ENCODE results near the gene TLE4.
A peak's percentile ranks its signal among the peaks of the same experiment; 100 is the strongest.

TLE4 gene

GRCh38 chr9:79571309-79572031, at the start of gene TLE4:
TSS of gene TLE4 (plus strand) at chr9:79571965. CDS start at chr9:79572791, 826 bp downstream.
- no peak for TF ChIP-seq CTCF (IDR thresholded peaks at IDR 0.05; ENCODE audit: low read depth, low read length)
- peak; percentile 100 for DNase-seq (ENCODE audit: low read depth, low spot score)
- in situ Hi-C loops (cut with HindIII; ENCODE audit: low sequenced_read_pairs) = loop anchor here (25.0 kb wide), 1 partner anchor 434 kb away; no protein-coding TSS in a partner anchor
- H3K4me3 ChIP-seq (ENCODE audit: low read depth, low read length) = peak within 1 kb of the TSS; percentile 87

GRCh38 chr9:79522793-79523192, 49.0 kb upstream of the TLE4 start:
- no peak for DNase-seq (ENCODE audit: low read depth, low spot score)
- TF ChIP-seq CTCF (IDR thresholded peaks at IDR 0.05; ENCODE audit: low read depth, low read length) = no peak
- no peak overlapping the region for H3K4me3 ChIP-seq (ENCODE audit: low read depth, low read length)
- in situ Hi-C loops (cut with HindIII; ENCODE audit: low sequenced_read_pairs) = no loop called here

DNA sequence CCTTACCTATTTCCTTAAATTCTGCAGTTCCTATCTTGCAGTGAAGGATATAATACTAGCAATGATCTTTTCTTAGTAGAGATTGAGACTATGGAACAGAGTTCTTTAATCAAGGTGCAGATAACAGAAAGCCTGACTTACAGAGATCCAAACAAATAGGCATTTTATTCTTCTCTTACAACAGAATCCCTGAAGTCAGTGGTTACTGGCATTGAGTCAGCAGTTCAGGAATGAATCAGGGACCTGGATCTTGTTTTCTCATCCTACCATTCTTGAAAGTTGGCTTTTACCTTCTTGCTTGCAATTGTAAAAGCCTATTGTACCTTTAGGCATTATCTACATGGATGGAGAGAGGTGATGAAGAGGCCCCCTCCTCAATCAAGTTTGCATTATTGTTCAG, 47.5 kb upstream of the TLE4 start:
- H3K4me3 ChIP-seq (ENCODE audit: low read depth, low read length) = no peak overlapping the region
- no peak for TF ChIP-seq CTCF (IDR thresholded peaks at IDR 0.05; ENCODE audit: low read depth, low read length)
- in situ Hi-C loops (cut with HindIII; ENCODE audit: low sequenced_read_pairs) = no loop called here
- DNase-seq (ENCODE audit: low read depth, low spot score) = peak; percentile 55

DNA sequence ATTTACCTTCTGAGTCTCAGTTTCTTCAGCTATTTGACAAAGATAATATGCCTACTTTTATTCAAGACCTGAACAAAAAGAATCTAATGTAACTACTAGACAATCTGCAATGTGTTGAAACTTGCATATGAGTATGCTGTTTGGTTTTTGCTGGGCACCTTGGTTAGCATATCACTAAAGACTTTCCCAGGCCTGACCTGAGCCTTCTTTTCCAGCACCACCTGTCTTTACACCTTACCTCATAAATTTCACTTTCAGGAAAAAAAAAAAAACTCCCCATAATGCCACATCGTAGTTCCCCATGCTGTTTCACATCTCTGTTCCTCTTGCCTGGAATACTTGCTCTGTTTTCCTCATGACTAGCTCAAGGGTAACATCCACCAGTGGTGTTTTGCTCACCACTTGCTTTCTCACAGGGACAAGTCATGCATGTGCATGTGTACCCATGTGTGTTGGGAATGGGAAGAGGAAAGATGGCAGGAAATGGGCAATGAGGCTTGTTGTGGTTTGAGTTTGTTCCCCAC, 45.6 kb upstream of the TLE4 start:
- in situ Hi-C loops (cut with HindIII; ENCODE audit: low sequenced_read_pairs) = no loop called here
- no peak overlapping the region for H3K4me3 ChIP-seq (ENCODE audit: low read depth, low read length)
- TF ChIP-seq CTCF (IDR thresholded peaks at IDR 0.05; ENCODE audit: low read depth, low read length) = no peak
- DNase-seq (ENCODE audit: low read depth, low spot score) = no peak

- no peak for TF ChIP-seq CTCF (IDR thresholded peaks at IDR 0.05; ENCODE audit: low read depth, low read length)
- in situ Hi-C loops (cut with HindIII; ENCODE audit: low sequenced_read_pairs) = no loop called here
- H3K4me3 ChIP-seq (ENCODE audit: low read depth, low read length) = no peak overlapping the region
- DNase-seq (ENCODE audit: low read depth, low spot score) = no peak
Observed at GRCh38 chr9:79535534-79535933, 36.2 kb upstream of the TLE4 start.

GRCh38 chr9:79537838-79538237, 33.9 kb upstream of the TLE4 start:
- TF ChIP-seq CTCF (IDR thresholded peaks at IDR 0.05; ENCODE audit: low read depth, low read length) = no peak
- DNase-seq (ENCODE audit: low read depth, low spot score) = no peak
- H3K4me3 ChIP-seq (ENCODE audit: low read depth, low read length) = no peak overlapping the region
- in situ Hi-C loops (cut with HindIII; ENCODE audit: low sequenced_read_pairs) = no loop called here
